NCI-H524 treated with DMSO at 0.1 percent for 48 hours (cell line): ENCODE data around the gene DRC7.
"Not testable (repeated sequence)": the region's sequence is repeated elsewhere in the genome, so short reads cannot be mapped to it uniquely, and the experiment has no call there.

Experiments used
- DNase-seq: peaks from one replicate; lab custom pipeline; 2025; lab: John Stamatoyannopoulos, UW

Gene DRC7

DNA sequence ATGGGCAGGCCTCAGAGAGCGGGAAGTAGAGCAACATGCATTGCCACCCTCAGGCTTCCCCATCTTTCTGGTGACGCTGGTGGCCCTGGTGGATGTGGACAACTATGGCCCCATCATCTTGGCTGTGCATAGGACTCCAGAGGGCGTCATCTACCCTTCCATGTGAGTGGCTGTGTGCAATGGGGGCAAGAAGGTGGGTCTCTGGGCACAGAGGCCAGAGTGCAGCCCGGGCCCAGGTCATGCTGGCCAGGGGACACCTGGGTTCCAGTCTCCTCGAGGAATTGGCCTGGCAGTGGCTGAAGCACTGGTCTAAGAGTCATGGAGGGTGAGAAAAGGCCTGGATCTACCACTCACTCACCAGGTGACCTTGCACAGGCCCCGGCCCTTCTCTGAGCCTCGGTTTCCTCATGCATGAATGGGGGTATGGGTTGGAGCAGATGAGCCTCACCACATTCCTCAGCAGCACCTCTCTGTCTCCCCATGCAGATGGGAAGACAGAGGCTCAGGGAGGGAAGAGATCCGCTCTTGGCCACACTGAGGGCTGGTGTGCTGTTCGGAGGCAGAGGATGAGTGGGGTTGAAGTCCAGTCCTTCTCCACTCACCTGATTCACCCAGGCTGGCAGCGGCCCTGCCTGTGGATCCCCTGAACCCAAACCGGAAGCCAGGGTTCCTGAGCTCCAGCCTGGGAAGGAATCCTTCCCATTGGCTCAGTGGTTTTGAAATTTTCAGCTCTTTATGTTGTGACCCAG lies 33.7 kb upstream of the DRC7 start:
- DNase-seq, result no peak

DNA sequence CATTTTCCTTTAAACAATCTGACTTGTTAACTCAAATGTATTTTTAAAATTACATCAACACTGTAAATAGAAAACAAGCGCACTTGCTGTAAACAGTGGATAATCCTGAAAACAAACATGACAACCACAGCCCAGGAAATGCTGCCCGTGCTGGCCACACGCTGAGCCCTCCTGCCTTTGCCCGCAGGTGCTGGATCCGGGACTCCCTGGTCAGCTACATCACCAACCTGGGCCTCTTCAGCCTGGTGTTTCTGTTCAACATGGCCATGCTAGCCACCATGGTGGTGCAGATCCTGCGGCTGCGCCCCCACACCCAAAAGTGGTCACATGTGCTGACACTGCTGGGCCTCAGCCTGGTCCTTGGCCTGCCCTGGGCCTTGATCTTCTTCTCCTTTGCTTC lies 33.1 kb upstream of the DRC7 start:
- no peak for DNase-seq

DNA sequence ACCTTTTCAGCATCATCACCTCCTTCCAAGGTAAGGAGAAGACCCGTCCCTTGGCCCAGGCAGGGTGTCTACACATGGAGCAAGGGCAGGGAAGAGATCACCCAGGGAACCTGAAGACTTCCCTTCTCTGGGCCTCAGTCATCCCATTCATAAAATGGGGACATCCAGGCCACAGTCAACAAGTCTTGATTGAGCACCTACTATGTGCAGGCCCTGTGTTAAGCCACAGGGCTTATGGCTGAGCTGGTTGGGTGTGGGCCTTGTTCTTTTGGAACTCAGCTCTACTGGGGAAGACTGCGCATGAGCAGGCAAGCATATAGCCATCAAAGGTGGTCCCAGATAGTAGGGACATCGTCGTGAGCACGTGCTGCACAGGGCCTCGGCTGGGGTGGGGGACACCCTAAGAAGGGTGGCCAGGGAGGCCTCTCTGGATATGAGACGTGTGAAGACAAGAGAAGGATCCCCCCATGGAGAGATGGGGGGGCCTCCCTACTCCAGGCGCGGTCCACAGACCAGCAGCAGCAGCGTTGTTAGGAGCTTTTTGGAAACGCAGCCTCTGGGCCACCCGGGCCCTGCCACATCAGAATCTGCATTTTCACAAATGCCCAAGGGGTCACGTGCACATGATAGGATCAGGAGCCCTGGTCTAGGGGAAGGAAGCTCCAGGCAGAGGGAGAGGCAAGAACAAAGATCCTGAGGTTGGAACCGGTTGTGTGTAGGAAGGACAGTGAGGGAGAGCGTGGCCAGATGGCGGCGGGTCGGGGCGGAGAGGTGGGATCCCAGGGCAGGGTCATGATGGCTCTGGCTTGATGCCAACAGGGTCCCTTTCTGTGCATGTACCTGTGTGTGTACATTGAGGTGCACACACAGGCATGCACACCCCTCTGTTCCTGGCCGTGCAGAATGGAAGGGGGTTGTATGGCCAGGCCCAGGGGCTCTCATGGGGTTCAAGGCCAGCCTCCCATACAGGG lies 32.4 kb upstream of the DRC7 start:
- DNase-seq, result no peak

DNA sequence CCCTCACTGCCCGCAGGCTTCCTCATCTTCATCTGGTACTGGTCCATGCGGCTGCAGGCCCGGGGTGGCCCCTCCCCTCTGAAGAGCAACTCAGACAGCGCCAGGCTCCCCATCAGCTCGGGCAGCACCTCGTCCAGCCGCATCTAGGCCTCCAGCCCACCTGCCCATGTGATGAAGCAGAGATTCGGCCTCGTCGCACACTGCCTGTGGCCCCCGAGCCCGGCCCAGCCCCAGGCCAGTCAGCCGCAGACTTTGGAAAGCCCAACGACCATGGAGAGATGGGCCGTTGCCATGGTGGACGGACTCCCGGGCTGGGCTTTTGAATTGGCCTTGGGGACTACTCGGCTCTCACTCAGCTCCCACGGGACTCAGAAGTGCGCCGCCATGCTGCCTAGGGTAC lies 31.2 kb upstream of the DRC7 start:
- DNase-seq, result no peak

DNA sequence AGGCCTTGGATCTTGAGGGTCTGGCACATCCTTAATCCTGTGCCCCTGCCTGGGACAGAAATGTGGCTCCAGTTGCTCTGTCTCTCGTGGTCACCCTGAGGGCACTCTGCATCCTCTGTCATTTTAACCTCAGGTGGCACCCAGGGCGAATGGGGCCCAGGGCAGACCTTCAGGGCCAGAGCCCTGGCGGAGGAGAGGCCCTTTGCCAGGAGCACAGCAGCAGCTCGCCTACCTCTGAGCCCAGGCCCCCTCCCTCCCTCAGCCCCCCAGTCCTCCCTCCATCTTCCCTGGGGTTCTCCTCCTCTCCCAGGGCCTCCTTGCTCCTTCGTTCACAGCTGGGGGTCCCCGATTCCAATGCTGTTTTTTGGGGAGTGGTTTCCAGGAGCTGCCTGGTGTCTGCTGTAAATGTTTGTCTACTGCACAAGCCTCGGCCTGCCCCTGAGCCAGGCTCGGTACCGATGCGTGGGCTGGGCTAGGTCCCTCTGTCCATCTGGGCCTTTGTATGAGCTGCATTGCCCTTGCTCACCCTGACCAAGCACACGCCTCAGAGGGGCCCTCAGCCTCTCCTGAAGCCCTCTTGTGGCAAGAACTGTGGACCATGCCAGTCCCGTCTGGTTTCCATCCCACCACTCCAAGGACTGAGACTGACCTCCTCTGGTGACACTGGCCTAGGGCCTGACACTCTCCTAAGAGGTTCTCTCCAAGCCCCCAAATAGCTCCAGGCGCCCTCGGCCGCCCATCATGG lies 30.5 kb upstream of the DRC7 start:
- no peak for DNase-seq

DNA sequence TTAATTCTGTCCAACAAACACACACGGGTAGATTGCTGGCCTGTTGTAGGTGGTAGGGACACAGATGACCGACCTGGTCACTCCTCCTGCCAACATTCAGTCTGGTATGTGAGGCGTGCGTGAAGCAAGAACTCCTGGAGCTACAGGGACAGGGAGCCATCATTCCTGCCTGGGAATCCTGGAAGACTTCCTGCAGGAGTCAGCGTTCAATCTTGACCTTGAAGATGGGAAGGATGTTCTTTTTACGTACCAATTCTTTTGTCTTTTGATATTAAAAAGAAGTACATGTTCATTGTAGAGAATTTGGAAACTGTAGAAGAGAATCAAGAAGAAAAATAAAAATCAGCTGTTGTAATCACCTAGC lies 30.0 kb upstream of the DRC7 start:
- no peak for DNase-seq

DNA sequence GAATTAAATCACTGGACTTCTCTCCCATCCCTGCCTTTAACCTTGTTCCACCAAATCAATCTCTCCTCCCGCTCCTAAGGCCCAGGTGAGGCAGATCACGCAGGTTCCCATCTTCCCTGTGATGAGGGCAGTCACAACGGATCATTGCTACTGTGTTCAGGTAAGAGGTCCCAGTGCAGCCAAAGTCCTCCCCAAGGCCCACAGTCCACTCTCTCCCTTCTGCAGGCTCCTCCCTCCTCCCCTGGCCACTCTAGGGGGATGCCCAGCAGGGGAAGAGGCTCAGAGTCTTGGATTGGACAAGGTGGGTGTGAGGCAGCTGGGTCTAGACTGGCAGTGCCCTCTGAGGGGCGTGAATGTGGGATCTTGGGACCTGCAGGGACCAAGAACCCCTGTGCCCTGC lies 29.1 kb upstream of the DRC7 start:
- DNase-seq, result no peak

DNA sequence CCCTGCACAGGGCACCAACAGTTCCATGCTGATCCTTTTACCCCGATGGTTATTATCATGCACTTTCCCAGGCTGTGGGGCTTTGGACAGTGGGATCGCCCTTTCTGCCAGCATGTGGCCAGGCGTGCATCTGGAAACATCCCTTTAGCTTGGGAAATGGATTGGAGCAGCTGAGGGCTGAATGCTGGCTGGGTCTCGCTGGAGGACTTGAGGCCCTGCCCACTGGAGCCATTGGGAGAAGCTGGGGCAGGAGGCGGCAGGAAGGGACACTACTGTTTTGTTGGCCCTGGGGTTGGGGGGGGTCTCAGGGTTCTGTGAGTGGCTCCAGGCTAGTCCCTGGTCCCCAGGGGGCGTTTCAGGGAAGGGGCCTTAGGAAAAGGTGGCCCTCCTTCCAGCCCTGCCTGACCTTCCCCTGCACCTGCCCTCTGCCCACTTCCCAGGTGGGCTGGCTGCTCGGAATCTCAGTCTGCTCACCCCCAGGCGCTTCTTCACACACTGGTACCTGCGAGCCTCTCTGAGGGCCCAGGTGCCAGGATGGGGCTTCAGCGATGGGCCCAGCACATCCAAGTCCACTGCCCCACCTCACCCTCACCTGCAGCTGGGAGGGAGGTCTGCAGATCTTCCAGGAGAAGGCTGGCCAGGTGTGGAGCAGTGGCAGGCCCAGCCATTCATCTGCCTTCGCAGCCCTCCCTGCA lies 28.1 kb upstream of the DRC7 start:
- no peak for DNase-seq

DNA sequence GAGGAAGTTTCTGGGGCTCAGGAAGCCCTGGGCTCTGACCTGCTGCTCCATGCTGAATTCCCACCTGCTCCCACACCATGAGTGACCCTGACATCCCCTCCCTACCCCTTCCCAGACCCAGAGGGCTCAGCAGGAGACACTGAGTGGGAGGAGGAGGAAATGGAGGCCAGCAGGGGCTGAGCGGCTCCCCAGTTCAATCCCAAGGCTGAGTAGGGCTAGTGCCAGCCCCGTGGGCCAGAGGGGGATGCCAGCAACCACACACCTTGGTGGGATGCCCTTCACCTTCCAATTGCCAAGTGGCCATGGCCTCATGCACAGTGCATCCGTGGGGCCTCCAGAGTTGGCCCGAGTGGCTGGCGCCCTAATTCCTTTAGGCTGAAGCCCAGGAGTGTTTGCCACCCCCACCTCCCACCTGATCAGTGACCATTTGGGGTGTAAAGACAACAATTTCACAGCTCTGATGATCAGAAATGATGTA lies 27.5 kb upstream of the DRC7 start:
- DNase-seq, result no peak

DNA sequence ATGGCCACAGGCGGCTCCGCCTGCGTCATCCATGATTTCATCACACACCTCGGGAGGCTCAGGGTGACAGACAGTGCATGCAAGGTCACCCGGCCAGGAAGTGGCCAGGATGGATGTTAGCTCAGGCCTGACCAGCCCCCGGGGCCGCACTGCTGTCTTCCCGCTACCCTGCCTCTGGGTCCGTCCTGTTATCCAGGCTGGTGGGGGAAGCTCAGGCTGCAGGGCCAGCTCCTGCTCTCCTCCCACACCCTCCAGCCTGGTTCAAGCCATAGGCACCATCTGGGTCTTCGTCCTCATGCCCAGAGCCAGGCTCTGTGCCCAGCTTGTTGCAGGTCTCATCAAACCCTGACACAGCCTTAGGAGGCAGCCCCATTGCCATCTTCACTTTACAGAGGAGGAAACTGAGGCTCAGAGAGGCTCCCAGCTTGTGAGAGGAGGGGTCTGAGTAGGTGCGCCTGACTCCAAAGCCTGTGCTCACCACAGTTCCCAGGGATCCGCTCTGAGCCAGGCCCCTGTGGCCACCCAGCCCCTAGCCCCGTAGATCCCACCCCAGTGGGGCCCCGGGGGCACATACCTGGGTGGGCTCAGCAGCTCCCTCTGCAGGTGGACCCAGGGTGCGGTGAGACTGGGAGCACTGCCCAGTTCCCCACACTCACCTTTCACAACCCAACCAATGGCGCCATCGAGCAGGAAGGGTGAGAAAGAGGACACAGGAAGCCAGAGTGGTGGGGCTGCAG lies 26.9 kb upstream of the DRC7 start:
- DNase-seq, result no peak

DNA sequence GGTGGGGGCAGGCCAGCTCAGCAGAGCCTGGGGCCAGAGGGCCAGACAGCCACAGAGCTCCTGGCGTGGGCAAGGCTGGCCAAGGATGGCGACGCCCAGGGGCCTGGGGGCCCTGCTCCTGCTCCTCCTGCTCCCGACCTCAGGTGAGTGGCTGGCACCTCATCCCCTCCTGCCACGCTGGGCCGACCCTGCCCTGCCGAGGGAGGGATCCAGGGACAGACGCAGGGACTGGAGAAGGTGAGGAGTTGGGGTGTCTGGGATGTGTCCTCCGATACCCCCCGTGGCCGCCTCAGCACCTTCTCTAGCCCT lies 26.4 kb upstream of the DRC7 start, which contains the start of gene ADGRG3:
Gene ADGRG3, plus strand, starts transcription at position 44 of the 309 bp plus-strand sequence. Its CDS starts 42 bp downstream, at position 86.
- DNase-seq, result no peak

DNA sequence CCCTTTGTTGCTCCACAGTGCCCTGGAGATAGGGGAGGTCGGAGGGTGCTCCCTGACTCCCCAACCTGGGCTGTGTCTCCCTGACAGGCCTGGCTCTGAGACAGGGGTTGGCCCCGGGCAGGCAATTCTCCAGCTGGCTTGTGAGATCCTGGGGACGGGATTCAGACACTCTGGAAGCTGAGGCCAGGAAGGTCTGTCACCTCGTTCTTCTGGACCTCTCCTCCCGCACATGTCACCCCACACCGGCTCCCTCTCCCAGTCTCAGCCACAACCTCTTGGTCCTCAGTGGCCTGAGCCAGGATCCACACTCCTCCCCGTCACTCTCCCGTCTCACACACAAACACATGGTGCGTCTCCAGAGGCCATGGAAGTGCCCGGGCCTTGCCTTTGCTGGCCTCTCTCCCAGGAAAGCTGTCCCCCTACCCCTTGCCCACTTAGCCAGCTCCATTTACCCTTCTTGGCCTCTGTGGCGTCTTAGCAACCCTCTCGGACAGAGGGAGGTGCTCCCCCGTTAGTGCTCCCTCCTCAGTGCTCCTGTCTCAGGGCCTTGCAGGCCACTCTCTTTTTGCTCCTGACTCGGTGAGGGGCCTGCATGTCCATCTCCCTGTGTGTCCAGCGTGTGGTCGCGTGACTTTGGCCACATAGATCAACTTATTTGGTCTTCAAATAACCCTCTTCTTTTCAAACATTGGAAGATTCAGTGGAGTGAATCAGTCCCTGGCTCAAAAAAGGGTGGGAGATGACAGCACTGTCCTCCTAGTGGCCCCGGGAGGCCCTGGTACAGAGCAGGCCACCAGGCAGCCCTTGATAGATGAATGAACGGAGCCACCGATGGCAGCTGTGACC lies 25.8 kb upstream of the DRC7 start:
- DNase-seq, result no peak

DNA sequence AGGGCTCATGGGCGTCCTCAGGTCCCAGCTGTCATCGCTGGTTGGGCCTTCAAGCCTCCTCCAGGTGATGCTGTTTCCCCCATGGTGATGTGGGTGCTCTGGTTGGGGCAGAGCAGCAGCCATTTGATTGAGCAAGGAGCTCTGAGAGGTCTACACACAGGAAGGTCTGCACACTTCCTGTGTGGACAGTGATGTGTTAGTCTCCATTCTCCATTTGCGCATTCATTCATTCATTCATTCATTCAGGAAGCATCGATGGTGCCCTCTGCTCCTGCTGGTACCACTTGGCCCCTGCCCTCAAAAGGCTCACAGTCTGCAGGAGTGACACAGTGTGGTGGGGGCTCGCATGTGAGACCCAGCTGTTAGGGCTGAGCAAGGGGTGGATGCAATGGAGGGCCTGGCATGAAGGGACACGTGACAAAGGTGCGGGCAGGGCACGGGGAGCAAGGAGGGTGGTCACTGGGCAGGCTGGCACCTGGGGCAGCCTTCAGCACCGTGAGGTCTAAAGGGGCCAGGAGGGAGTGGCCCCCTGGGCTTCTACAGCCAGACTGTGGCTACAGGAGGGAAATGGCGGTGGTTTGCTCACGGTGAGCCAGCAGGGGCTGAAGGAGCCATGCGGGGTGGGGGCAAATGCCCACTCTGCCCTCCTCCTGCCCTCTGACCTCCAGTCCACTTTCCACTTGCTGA lies 25.0 kb upstream of the DRC7 start:
- no peak for DNase-seq

DNA sequence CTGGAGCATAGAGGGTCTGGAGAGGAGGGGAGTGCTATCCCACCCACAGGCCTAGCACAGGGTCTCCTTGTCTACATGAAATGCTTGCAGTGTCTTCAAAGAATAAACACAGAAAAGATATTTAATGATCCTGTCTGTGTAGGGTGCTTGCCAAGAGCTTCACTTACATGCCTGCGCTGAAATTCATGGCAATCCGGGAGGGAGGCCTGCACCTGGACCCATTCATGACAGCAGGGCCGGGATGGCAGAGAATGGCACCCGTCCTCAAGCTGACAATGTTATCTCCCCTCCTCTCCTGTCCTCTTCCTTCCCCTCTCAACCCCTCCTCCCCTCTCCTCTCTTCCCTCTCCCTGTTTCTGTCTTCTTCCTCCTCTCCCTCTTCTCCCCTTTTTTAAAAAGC lies 24.4 kb upstream of the DRC7 start:
- DNase-seq, result no peak

DNA sequence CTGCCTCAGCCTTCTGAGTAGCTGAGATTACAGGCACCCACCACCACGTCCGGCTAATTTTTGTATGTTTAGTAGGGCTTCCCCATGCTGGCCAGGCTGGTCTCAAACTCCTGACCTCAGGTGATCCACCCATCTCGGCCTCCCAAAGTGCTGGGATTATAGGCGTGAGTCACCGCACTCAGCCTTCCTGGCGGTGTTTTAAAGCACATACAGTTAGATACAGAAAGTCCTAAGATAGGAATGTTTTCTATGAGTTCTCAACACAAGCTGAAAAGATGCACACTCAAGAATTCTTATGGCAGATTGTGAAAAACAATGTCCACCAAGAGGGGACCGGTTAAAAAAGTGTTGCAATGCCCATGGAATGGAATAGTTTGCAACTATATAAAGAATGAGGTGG lies 23.2 kb upstream of the DRC7 start:
- not testable (repeated sequence) for DNase-seq

DNA sequence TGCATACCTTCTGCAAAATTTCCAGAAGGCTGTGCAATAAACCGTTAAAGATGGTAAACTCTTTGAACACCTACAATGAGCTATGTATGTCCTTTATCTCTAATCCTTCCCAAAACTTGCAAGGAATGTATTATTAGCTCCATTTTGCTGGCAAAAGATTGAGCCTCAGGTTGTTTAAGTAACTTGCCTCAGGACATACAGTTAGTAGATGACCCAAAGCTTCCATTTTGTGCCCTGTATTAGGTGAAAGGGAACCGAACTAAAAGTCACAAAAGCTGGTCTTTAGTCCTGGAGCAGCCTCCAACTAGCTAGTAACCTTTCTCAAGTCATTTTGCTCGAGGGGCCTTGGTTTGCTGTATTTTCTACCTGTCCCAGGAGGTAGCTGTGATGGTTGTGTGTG lies 22.2 kb upstream of the DRC7 start:
- DNase-seq, result no peak

DNA sequence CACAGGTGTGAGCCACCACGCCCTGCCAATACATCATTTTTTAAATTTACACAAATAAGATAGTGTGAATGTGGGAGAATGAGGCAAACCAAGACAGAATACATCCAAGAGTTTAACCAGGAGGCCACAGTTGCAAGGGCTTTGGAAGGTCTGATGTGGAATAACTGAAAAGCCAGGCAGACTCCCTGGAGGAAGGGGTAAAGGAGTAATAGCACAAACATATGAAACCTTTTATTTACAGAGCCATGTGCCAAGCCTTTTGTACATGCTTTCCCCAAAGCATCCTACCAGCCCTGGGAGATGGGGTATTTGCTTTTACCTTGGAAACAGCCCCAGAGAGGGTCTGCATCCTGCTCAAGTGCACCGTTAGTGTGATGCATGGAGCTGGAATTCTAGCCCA lies 21.8 kb upstream of the DRC7 start:
- no peak for DNase-seq

DNA sequence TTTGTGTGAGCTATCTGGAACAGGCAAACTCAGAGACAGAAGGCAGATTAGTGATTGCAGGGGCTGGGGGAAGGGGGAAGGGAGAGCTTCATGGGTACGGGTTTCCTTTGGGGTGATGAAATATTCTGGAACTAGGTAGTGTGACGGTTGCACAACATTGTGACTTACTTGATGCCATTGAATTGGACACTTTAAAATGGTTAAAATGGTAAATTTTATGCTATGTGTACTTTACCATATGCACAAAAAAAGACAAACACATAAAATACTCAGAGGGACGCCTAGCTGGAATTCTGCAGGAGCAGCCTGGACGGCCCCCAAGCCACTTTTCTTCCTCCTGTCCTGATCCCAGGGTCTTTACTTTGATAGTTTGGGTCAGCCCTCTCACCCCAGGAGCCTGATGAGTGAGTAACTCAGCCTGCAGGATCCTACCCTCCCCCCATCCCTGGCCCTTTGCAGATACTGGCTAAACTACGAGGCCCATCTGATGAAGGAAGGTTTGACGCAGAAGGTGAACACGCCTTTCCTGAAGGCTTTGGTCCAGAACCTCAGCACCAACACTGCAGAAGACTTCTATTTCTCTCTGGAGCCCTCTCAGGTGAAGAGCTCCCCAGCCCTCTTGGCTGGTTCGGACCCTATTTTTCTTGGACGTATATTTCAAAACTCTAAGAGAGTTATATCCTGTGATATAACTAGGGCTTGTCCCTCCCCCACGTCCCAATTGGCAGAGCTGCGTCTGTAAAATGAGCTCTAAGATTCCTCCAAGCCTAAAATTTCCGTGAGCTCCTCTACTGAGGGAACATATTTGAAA lies 18.7 kb upstream of the DRC7 start:
- DNase-seq, result no peak

DNA sequence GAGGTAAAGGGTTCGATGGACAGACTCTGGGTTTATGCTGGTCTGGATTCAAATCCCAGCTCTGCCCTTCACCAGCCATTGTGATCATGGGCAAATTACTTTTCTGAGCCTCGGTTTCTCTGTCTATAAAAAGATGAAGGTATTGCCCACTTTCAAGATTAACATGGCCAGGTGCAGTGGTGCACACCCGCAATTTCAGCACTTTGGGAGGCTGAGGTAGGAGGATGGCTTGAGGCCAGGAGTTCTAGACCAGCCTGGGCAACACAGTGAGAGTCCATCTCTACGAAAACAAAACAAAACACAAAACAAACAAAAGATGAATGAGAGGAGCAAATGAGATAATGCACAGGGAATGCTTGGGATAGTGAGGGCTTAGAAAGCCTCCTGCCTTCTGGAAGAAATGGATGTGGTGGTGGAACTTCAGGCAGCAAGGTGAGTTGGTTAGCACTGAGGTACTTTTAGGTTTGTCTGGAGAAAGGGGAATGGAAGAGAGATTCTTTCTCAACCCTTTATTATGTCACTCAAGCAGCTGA lies 18.0 kb upstream of the DRC7 start:
- no peak for DNase-seq
